Left forelimb (tissue), 1 donor: ENCODE data around the gene C1orf141.
"Not testable (repeated sequence)": the region's sequence is repeated elsewhere in the genome, so short reads cannot be mapped to it uniquely, and the experiment has no call there.

ENCODE experiments used
- DNase-seq: peaks from one replicate; pipeline ENCODE4 v3.0.0-alpha.2; 2018; ENCODE audit warnings: low spot score

Gene C1orf141

GRCh38 chr1:67134695-67135094 lies at the start of gene C1orf141:
Gene C1orf141 (minus strand): TSS chr1:67134970. CDS start chr1:67127240, 7,730 bp downstream.
- DNase-seq, result no peak

DNA sequence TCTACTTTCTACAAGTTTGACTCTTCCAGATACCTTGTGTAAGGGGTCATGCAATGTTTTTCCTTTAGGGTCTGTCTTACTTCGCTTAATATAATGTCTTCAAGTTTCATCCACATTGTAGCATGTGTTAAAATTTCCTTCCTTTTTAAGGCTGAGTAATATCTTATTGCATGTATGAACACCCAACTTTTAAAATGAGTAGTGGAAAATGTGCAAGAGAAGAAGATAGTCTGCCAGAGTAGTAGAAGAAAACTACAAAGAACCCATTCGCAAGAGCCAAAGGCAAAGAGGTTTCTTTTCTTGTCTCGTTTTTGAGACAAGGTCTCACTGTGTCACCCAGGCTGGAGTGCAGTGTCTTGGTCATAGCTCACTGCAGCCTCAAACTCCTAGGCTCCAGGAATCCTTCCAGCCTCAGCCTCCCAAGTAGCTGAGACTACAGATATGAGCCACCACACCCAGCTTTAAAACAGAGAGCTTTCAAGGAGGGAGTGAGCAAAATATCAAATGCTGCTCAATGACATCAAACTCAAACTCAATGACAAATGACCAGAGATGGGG lies 40.8 kb upstream of the C1orf141 start:
- DNase-seq, result no peak

- DNase-seq, result no peak
These were observed 40.0 kb upstream of the C1orf141 start for GRCh38 chr1:67174716-67175284.

DNA sequence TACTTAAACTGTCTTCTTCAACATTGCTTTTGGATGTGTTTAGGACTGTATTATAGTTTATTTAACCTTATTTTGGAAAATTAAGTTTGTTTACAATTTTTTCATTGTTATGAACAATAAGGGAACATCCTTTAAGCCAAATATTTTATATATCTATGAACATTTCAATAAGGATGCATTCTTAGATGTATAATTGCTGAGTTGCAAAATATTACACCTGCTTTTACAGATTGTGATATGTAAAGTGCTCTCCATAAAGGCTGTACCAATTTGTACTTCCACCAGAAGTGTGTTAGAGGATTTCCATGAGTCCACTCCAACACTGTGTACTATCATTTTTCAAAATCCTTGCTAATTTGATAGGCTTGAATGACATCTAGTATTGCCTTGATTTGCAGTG lies 39.2 kb upstream of the C1orf141 start:
- DNase-seq, result no peak

DNA sequence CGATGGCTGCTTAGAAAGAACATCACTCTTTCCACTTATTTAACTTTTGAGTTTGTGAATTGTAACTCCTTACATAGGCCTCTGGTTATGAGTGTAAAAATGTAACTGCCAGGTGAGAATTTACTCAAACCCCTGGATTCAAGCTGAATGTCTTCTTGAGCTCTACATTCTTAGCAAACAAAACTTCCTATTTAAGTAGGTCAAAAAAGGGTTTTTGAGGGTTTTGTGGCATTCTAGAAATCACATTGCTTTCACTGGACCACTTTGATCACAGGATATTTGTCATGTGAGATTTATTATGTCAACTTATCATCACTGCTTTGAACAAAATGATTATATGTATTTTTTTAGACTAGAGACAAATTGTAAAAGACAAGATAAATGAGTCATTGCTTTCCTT lies 37.2 kb upstream of the C1orf141 start:
- DNase-seq, result no peak

DNA sequence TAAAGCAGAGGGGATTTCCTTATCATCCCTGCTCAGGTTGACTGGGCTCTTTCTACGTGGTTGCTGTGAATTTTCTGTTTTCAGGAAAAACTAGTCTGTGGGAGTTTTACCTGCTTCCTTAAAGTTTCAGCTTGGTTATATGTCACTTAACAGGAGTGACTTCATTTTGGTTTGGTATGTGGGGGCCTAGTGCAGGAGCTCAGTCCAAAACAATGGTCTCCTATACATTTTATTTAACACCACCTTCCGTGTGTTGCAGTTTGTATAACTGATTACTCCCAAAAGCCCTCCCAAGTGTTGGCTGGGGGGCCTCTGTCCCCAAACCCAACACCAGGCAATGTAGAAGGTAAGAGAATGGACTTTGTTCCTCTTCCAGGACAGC lies 36.8 kb upstream of the C1orf141 start:
- DNase-seq, result no peak

DNA sequence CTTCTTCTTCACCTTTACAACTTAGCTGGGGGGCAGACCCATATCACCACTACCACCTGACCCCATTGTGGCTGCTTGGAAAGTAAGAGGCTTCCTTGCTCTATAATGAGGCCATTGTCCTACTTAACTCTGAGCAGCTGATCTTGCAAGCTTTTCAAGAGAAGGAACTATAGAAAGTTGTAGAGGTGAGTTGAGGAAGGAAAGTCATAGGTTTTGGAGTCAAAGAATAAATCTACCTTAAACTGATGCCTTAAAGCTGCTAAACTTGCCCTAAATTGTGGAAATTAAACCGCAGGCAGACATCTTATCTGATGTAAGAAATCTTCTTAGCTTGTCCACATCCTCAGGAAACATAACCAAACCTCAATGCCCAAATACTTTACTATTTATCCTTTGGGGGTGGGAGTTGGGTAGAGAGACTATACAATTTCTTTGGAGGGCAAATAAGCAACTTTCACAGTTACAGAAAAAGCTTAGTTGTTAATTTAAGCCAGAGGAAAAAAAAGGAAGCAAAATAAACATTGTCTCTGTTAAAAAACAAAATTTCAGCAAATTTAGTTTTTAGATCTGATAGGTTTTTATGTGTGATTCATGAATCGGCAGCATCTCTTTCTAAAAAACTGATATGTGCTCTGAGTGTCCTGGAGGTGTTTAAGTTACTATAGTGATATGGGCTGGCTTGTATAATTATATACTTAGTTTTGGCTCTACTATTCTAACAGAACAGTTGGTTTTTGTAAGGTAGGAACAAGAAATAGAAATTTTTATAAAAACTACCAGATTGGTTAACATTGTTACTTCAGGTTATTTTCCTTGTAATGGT lies 36.2 kb upstream of the C1orf141 start:
- DNase-seq, result no peak

DNA sequence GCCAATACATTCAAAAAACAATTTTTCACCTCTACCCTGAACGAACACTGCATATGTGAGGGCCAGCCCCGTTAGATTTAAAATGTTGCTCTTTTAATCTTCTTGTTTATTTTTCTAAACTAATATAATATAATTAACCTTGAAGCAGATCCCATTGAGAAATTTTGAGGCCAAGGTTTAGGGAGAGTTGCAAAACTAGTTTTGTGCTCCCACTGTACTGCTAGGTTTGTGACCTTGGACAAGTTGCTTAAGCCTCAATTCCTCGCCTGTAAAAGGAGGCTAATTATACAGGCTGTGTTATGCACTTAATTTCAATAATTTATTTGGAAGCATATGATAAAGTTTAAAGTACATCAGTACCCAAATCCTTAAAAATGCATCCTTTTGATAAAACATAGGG lies 35.2 kb upstream of the C1orf141 start:
- DNase-seq, result no peak

DNA sequence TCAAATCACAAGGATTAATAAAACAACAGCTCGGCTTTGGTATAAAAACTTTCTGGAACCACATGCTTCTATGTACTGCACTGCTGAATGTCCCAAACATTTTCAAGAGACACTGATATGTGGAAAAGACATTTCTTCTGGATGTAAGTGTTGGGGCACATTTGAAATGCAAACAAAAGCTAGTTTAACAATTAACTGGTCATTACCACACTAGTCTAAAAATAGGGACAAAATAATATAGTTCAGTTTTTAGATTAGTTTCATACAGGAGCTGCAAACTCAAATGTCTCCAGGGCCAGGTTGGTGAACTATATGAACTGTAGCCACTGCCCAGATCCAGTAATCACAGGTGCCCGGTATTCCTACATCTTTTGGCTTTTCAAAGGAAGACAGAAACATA lies 34.7 kb upstream of the C1orf141 start:
- no peak for DNase-seq

DNA sequence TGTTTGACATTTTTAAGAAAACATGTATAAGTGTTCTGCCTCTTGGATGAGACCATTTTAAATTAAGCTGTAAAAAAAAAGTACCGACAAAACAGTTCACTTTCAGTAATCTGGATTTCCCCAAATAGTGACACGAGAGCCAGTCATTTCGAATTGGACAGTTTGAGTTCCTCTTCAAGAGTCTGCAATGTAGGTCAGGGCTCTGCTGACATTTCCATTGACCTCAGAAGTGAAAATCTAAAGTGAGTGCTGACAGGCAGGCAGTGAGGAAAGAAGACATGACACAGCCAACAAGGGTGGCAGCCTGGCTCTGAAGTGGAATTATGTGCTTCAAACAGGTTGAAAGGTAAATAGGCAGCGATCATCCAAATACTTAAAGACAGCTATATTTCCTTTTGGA lies 31.4 kb upstream of the C1orf141 start, which contains the start of gene IL23R:
TSS of gene IL23R (plus strand) at position 259 of the 400 bp plus-strand sequence. CDS start 1,667 bp downstream, outside the sequence.
- DNase-seq, result no peak

GRCh38 chr1:67165468-67166041 lies 30.8 kb upstream of the C1orf141 start:
- no peak for DNase-seq

DNA sequence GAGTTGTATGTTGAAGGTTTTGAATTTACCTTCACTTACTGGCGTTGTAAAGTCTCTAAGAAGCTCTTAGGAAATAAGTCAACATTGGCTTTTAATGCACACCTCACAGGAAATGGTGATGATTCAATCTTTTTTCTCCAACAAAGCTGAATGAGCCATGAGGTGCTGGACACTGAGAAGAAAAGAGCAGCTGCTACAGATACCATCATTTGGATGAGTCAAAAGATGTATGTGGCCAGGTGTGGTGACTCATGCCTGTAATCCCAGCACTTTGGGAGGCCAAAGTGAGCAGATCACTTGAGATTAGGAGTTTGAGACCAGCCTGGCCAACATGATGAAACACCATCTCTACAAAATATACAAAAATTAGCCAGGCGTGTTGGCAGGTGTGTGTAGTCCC lies 28.2 kb upstream of the C1orf141 start:
- DNase-seq, result no peak

DNA sequence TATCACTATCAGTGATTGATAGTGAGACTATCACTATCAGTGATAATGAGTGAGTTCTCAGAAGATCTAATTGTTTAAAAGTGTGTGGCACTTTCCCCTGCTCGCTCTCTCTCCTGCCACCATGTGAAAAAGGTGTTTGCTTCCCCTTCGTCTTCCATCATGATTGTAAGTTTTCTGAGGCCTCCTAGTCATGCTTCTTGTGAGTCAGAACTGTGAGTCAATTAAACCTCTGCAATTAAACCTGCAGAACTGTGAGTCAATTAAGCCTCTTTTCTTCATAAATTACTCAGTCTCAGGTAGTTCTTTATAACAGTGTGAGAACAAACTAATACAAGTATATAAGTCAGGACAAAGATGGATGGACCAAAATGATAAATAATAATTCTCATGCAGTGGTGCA lies 24.5 kb upstream of the C1orf141 start:
- DNase-seq, result no peak

DNA sequence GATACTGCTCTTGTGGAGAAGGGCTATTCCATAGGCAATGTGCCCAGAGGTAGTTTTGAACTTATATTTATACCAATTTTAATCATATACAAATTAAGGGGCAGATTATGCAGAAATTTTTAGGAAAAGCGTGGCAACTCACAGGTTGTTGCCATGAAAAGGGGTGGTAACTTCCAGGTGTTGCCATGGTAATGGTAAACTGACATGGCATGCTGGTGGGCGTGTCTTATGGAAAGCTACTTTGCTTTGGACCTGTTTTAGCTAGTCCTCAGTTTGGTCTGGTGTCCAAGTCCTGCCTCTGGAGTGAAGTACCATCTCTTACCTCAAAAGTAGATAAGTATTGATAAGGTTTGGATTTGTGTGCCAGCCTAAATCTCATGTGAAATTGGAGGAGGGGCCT lies 23.6 kb upstream of the C1orf141 start:
- no peak for DNase-seq

GRCh38 chr1:67150931-67151330 lies 16.2 kb upstream of the C1orf141 start:
- no peak for DNase-seq

GRCh38 chr1:67149179-67149770 lies 14.5 kb upstream of the C1orf141 start:
- peak; percentile 66 for DNase-seq

DNA sequence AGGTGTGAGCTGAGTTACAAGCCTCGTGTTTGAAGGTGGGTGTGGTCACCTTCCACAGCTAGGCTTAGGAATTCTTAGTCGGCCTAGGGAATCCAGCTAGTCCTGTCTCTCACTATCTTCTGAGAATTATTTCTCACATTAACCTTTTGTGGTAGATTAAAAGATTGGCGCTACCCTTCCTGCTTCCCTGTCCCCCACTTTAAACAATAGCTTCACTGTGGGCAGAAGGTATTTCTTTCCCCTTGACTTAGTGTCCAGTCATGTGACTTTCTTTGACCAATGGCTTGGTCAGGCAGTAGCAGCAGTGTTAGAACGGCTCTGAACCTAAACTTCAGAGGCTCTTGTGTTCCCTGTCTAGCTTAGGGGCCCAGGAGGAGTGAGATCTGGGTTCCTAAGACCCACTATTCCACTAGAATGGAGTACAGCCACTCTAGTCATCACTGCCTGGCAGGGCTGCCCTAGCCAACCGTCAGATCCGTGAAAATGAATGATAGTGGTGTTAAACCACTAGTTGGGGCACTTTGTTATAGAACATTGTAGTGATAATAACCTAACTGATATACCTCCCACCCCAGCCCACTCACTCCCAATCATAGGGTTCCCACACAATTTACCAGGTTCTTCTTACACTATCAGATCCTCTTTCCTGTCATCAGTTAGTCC lies 13.9 kb upstream of the C1orf141 start:
- DNase-seq, result no peak

DNA sequence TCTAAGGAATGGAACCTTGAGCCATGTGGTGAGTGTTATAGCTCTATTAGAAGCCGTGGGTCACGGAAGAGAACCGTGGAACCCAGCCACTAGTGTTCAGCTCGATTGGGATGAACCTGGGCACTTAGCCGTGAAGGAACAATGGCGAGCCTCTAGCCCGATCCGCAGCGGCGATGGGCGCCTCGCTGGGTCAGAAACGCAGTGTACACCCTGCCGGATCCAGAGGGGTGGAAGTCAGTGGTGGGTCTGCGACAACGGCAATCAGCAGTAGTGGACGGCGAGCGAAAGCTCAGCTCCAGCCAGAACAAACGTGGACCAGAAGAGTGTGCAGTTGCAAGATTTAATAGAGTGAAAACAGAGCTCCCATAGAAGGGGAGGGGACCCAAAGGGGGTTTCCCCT lies 13.2 kb upstream of the C1orf141 start:
- DNase-seq, result not testable (repeated sequence)

- no peak for DNase-seq
These were observed 11.8 kb upstream of the C1orf141 start for GRCh38 chr1:67146539-67146938.

- no peak for DNase-seq
These were observed 11.3 kb upstream of the C1orf141 start for GRCh38 chr1:67146101-67146500.

DNA sequence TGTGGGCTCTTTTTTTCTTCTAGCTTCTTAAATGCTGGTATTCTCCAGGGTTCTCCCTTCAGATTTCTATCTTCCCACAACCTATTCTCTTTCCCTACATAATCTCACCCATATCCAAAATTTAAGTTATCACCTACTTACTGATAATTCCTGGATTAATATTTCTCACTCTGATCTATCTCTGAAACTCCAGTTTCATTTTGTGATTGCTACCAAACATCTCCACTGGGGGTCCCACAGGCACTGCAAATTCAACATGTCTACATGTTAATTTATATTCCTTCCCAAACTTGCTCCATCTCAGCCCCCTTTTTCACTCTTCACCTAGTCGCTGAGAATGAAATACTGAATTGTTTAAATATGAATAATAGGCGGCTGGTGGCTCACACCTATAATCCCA lies 9.9 kb upstream of the C1orf141 start:
- no peak for DNase-seq

DNA sequence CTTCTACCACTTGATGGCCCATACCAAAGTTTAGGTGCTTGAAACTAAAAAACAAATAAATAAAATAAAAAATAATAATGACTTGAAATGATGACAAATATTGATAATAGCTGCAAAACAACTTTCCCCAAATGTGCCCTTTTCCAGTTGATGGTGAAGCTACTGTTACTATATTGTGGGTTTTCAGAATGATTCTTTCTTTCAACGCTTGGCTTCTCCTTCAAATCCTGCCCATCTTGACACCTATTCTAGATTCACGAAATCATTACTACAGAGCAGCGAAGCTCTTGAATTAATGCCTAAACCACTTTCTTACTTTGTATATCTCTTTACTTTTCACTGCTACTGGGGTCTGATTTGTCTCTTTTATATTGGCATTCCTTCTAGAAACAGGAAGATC lies 9.2 kb upstream of the C1orf141 start:
- no peak for DNase-seq
